Activated CD4-positive, alpha-beta T cell treated with anti-CD3 and anti-CD28 coated beads, Interleukin-2, amount 50 U/mL, for 1 hour (primary cell): ENCODE results near the gene HIVEP2.

ENCODE experiments used
- DNase-seq: peaks from one replicate; pipeline ENCODE4 v3.0.0-alpha.2; 2020

Gene HIVEP2

GRCh38 chr6:142726616-142727015 is 218.4 kb downstream of the HIVEP2 start:
- no peak for DNase-seq

GRCh38 chr6:142725024-142725770 is 219.8 kb downstream of the HIVEP2 start:
- DNase-seq, result no peak

GRCh38 chr6:142722841-142723240 is 222.1 kb downstream of the HIVEP2 start:
- DNase-seq, result no peak

- DNase-seq, result no peak
Observed at GRCh38 chr6:142722012-142722411, 223.0 kb downstream of the HIVEP2 start.

GRCh38 chr6:142721215-142721920 is 223.6 kb downstream of the HIVEP2 start:
- no peak for DNase-seq

GRCh38 chr6:142718667-142719191 is 226.2 kb downstream of the HIVEP2 start:
- DNase-seq, result no peak

- DNase-seq, result no peak
Observed at GRCh38 chr6:142716097-142716496, 228.9 kb downstream of the HIVEP2 start.

GRCh38 chr6:142714951-142715785 is 229.8 kb downstream of the HIVEP2 start:
- DNase-seq, result no peak

GRCh38 chr6:142713959-142714358 is 231.0 kb downstream of the HIVEP2 start:
- DNase-seq, result no peak

GRCh38 chr6:142712231-142712630 is 232.7 kb downstream of the HIVEP2 start:
- no peak for DNase-seq

- no peak for DNase-seq
Observed at GRCh38 chr6:142708651-142709050, 236.3 kb downstream of the HIVEP2 start.

GRCh38 chr6:142707255-142707654 is 237.7 kb downstream of the HIVEP2 start:
- no peak for DNase-seq

- no peak for DNase-seq
Observed at GRCh38 chr6:142706210-142706609, 238.8 kb downstream of the HIVEP2 start.

GRCh38 chr6:142705054-142705453 is 239.9 kb downstream of the HIVEP2 start:
- no peak for DNase-seq

GRCh38 chr6:142702501-142703460 is 242.2 kb downstream of the HIVEP2 start:
- no peak for DNase-seq
